Loucy (cell line): ENCODE results near the gene CCDC149.

Experiments used
- EZH2phosphoT487 ChIP-seq: fragments of 200-600 bp; IDR thresholded peaks from 2 replicates; pipeline ENCODE4 v1.6.1; 2018; ENCODE audit warnings: antibody characterized with exemption, mild to moderate bottlenecking, moderate library complexity, borderline replicate concordance
- TF ChIP-seq, protein P1 (sequence below): fragments of 200-600 bp; sonication (generic); conservative IDR thresholded peaks from 2 replicates; pipeline ENCODE4 v1.5.1; 2014; ENCODE audit warnings: mild to moderate bottlenecking, antibody characterized with exemption, low read length

- TF ChIP-seq, protein P1, sequence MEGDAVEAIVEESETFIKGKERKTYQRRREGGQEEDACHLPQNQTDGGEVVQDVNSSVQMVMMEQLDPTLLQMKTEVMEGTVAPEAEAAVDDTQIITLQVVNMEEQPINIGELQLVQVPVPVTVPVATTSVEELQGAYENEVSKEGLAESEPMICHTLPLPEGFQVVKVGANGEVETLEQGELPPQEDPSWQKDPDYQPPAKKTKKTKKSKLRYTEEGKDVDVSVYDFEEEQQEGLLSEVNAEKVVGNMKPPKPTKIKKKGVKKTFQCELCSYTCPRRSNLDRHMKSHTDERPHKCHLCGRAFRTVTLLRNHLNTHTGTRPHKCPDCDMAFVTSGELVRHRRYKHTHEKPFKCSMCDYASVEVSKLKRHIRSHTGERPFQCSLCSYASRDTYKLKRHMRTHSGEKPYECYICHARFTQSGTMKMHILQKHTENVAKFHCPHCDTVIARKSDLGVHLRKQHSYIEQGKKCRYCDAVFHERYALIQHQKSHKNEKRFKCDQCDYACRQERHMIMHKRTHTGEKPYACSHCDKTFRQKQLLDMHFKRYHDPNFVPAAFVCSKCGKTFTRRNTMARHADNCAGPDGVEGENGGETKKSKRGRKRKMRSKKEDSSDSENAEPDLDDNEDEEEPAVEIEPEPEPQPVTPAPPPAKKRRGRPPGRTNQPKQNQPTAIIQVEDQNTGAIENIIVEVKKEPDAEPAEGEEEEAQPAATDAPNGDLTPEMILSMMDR = no peak
- no peak for TF ChIP-seq EZH2phosphoT487
These were observed 54.8 kb downstream of the CCDC149 start for GRCh38 chr4:24858026-24858425.
